Astrocyte (in vitro differentiated cells and primary cell): ENCODE results near the gene ATRIP.

Source experiments
- CTCF ChIP-seq: IDR thresholded peaks from 2 replicates; pipeline ENCODE4 v1.5.1; 2011; ENCODE audit warnings: low read depth, mild to moderate bottlenecking, inconsistent platforms, low read length, moderate library complexity; ENCODE audit not compliant: insufficient read depth
- EZH2 ChIP-seq: IDR thresholded peaks from 2 replicates; pipeline ENCODE4 v1.6.1; 2012; ENCODE audit warnings: mild to moderate bottlenecking, low read length, inconsistent platforms; ENCODE audit not compliant: insufficient read depth

DNA sequence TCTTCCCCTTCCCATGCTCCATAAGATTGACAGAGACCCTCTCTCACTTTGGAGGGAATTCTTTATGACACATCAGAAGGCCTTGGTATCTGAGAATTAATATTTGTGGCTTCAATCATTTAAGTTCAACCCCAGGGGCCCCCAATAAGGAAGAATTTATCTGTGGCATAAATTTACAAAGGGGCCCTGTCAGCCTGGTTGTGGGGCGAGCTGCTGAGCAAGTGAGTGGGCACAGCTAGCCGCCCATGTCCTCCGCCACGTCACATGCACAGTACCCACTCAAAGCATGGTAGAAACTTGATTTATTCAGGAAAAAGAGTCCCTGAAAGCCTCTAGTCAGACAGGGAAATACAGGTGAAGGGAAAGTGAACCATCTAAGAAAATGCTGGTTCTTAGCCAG is 30.0 kb upstream of the ATRIP start:
- TF ChIP-seq CTCF (no peak), EZH2 (no peak)
